HG03135 (cell line): Measurements from ENCODE around the gene CPO.

Source experiments
- ATAC-seq: cut with Tn5 transposase; IDR thresholded peaks from one replicate; pipeline ENCODE4 v1.9.1; 2021; ENCODE audit warnings: mild to moderate bottlenecking, moderate library complexity; ENCODE audit not compliant: unreplicated experiment

Gene CPO

GRCh38 chr2:206970589-206971360 lies 31.5 kb downstream of the CPO start:
- ATAC-seq, result no peak

- ATAC-seq, result no peak
Measured at GRCh38 chr2:206971805-206972204, 32.5 kb downstream of the CPO start.

GRCh38 chr2:206974551-206974950 lies 35.2 kb downstream of the CPO start:
- ATAC-seq, result no peak

GRCh38 chr2:206978746-206979145 lies 39.4 kb downstream of the CPO start:
- ATAC-seq, result no peak

- ATAC-seq, result no peak
Measured at GRCh38 chr2:206979365-206979764, 40.0 kb downstream of the CPO start.

GRCh38 chr2:206979922-206980321 lies 40.6 kb downstream of the CPO start:
- ATAC-seq, result no peak

GRCh38 chr2:206980413-206980812 lies 41.1 kb downstream of the CPO start:
- no peak for ATAC-seq

GRCh38 chr2:206981086-206981674 lies 41.9 kb downstream of the CPO start:
- no peak for ATAC-seq

- ATAC-seq, result no peak
Measured at GRCh38 chr2:206981739-206982340, 42.5 kb downstream of the CPO start.

GRCh38 chr2:206982360-206982955 lies 43.1 kb downstream of the CPO start:
- no peak for ATAC-seq

- ATAC-seq, result no peak
Measured at GRCh38 chr2:206983161-206983859, 44.0 kb downstream of the CPO start.

- no peak for ATAC-seq
Measured at GRCh38 chr2:206984206-206984605, 44.9 kb downstream of the CPO start.

GRCh38 chr2:206986943-206987342 lies 47.6 kb downstream of the CPO start:
- ATAC-seq, result no peak

GRCh38 chr2:206987810-206988209 lies 48.5 kb downstream of the CPO start:
- no peak for ATAC-seq

GRCh38 chr2:206988884-206989283 lies 49.6 kb downstream of the CPO start:
- no peak for ATAC-seq

GRCh38 chr2:206989311-206989710 lies 50.0 kb downstream of the CPO start:
- ATAC-seq, result peak; percentile 67

- ATAC-seq, result no peak
Measured at GRCh38 chr2:206990360-206990759, 51.0 kb downstream of the CPO start.

- no peak for ATAC-seq
Measured at GRCh38 chr2:206991070-206991469, 51.8 kb downstream of the CPO start.

- ATAC-seq, result no peak
Measured at GRCh38 chr2:206993396-206993911, 54.1 kb downstream of the CPO start.

- no peak for ATAC-seq
Measured at GRCh38 chr2:206993964-206994363, 54.6 kb downstream of the CPO start.

GRCh38 chr2:206996556-206997065 lies 57.3 kb downstream of the CPO start:
- ATAC-seq, result no peak
